ENCODE results near the gene HOMER3. TPM values are rescaled to one million over a fixed set of nuclear protein-coding genes. Genes with fewer than 3 reads are reported as not detected.

HOMER3 gene
- total and polyA plus RNA-seq, 2 experiments from 2014 or later, result 16.7 to 38.4 TPM

DNA sequence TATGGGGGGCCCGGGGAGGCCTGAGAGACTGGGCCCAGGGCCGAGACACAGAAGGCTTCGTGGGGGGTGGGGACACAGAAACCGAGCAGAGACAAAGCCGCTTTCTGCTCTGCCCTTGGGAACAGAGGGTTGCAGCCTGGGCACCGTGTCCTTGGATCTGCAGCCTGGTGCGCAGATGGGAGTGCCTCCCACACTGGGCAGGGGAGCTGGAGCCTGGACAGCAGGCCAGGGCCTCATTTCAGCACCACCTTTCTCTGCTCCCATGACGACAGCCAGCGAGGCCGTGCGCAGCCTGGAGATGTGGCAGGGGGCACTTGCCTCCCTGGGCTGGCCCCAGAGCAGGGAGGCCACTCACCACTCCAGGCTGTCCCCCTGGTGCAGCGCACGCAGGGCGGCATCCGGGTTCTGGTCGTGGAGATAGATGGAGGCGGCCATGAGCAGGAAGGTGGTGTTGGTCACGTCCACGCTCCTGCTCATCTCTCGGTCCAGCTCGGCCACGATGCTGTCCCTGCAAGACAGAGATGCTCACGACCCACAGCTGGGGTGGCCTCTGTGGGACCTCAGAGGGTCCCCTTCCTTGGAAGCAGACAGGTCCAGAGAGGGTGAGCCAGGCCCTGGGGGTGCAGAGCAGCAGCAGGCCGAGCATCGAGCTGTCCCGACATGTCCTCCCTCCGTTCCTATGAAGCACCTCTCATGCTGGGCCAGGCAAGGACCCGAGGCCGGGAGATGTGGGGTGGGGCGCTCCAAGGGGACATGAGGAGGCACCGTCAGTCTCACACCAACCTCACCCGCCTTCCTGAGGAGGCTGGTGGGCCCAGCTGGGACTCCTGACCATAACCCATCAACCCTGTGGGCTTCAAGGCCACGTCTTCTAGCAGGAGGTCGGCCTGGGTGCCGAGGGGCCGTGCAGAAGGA lies 34.2 kb downstream of the HOMER3 start:
- Mint-ChIP-seq H3K4me1 (no peaks in the 10 kb centered on the region), H3K4me3 (no peak overlapping the region), H3K27me3 (ENCODE audit: insufficient read depth, low read depth, poor library complexity) (peaks cover 4% of the 10 kb centered on the region), H3K36me3 (ENCODE audit: low read depth) (peaks cover 6% of the 10 kb centered on the region), H3K27ac (no peak overlapping the region), H3K9me3 (no peaks in the 10 kb centered on the region)
- Histone ChIP-seq H3K9me2 (ENCODE audit: insufficient read depth) (no peaks in the 10 kb centered on the region), H3K79me2 (replicated peaks; ENCODE audit: insufficient read depth) (no peaks in the 10 kb centered on the region), H2AFZ (no peak overlapping the region), H3K27ac (ENCODE audit: low read depth) (no peak overlapping the region), H3K27me3 (ENCODE audit: insufficient read depth) (no peaks in the 10 kb centered on the region), H3K4me2 (no peak overlapping the region), H3K4me1 (ENCODE audit: insufficient read depth) (no peaks in the 10 kb centered on the region), H3K36me3 (ENCODE audit: insufficient read depth) (0 out of 2 replicates have a peak, but pooled peaks cover 1% of the 10 kb centered on the region), H4K20me1 (replicated peaks; ENCODE audit: insufficient read depth) (no peaks in the 10 kb centered on the region; the same call in 1 of the 2 replicates), H3K4me3 (no peak overlapping the region), H3F3A (replicated peaks; ENCODE audit: low read depth) (no peaks in the 10 kb centered on the region)
- DNase-seq (ENCODE audit: low spot score), result no peak
- TF ChIP-seq CREB1 (CRISPR knock-in tag; IDR thresholded peaks at IDR 0.05; ENCODE audit: low read depth) (no peak), ZNF331 (CRISPR knock-in tag; IDR thresholded peaks at IDR 0.05; ENCODE audit: low read depth) (no peak), JUNB (IDR thresholded peaks at IDR 0.05; ENCODE audit: unreplicated experiment) (no peak), ZNF114 (CRISPR knock-in tag; IDR thresholded peaks at IDR 0.05) (no peak), POLR2AphosphoS5 (IDR thresholded peaks at IDR 0.05; ENCODE audit: low read depth) (no peak), STAT1 (IDR thresholded peaks at IDR 0.05; ENCODE audit: unreplicated experiment) (no peak)
- TF ChIP-seq, protein P1, sequence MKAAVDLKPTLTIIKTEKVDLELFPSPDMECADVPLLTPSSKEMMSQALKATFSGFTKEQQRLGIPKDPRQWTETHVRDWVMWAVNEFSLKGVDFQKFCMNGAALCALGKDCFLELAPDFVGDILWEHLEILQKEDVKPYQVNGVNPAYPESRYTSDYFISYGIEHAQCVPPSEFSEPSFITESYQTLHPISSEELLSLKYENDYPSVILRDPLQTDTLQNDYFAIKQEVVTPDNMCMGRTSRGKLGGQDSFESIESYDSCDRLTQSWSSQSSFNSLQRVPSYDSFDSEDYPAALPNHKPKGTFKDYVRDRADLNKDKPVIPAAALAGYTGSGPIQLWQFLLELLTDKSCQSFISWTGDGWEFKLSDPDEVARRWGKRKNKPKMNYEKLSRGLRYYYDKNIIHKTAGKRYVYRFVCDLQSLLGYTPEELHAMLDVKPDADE (IDR thresholded peaks at IDR 0.05), result no peak
- no peak for ATAC-seq

DNA sequence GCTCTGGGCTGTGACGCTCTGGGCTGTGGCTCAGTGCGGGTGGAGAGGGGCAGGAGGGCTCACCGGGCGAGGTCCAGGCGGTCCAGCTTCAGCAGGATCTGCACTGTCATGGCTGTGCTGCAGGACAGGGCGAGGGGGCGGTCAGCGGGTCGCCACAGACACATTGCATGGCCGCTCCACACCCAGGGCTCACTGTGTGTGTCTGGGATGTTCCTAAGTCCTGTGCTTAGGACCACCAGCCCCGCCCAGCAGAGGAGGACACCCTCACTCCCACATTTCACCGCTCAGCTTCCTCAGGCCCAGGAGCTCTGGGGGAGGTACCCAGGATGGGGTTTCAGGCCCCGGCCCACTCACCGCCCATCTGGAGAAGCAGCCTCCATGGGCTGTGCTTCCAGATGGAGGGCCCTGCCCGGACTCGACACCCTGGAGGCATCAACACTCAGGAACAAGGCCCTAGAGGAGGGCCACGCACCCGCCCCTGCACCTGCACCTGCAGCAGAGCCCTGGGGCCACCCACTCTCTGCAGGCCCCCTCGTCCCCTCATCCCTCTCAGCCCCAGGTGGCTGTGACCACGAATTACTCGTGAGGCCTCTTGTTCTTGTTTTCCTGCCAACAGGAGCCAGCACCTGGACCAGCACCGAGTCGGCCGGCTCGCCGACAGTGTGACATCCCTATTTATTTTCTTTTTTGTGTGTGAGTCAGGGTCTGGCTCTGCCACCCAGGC lies 35.3 kb downstream of the HOMER3 start:
- Mint-ChIP-seq H3K27me3 (ENCODE audit: insufficient read depth, low read depth, poor library complexity) (peaks cover 4% of the 10 kb centered on the region), H3K36me3 (ENCODE audit: low read depth) (peaks cover 15% of the 10 kb centered on the region), H3K4me1 (no peaks in the 10 kb centered on the region), H3K27ac (no peak overlapping the region), H3K4me3 (no peak overlapping the region), H3K9me3 (no peaks in the 10 kb centered on the region)
- Histone ChIP-seq H3K27ac (ENCODE audit: low read depth) (no peak overlapping the region), H3K4me2 (no peak overlapping the region), H2AFZ (no peak overlapping the region), H4K20me1 (replicated peaks; ENCODE audit: insufficient read depth) (no peaks in the 10 kb centered on the region; the same call in 1 of the 2 replicates), H3K4me1 (ENCODE audit: insufficient read depth) (no peaks in the 10 kb centered on the region), H3K9me2 (ENCODE audit: insufficient read depth) (no peaks in the 10 kb centered on the region), H3K27me3 (ENCODE audit: insufficient read depth) (no peaks in the 10 kb centered on the region), H3K36me3 (ENCODE audit: insufficient read depth) (no peaks in the 10 kb centered on the region), H3K79me2 (replicated peaks; ENCODE audit: insufficient read depth) (no peaks in the 10 kb centered on the region), H3F3A (replicated peaks; ENCODE audit: low read depth) (no peaks in the 10 kb centered on the region), H3K4me3 (no peak overlapping the region)
- ATAC-seq (no peak), DNase-seq (ENCODE audit: low spot score) (no peak)
- TF ChIP-seq JUNB (IDR thresholded peaks at IDR 0.05; ENCODE audit: unreplicated experiment), result no peak
- no peak for TF ChIP-seq ZNF331 (CRISPR knock-in tag; IDR thresholded peaks at IDR 0.05; ENCODE audit: low read depth)
- TF ChIP-seq EZH2phosphoT487 (IDR thresholded peaks at IDR 0.05; ENCODE audit: unreplicated experiment), result no peak
- TF ChIP-seq, protein P2, sequence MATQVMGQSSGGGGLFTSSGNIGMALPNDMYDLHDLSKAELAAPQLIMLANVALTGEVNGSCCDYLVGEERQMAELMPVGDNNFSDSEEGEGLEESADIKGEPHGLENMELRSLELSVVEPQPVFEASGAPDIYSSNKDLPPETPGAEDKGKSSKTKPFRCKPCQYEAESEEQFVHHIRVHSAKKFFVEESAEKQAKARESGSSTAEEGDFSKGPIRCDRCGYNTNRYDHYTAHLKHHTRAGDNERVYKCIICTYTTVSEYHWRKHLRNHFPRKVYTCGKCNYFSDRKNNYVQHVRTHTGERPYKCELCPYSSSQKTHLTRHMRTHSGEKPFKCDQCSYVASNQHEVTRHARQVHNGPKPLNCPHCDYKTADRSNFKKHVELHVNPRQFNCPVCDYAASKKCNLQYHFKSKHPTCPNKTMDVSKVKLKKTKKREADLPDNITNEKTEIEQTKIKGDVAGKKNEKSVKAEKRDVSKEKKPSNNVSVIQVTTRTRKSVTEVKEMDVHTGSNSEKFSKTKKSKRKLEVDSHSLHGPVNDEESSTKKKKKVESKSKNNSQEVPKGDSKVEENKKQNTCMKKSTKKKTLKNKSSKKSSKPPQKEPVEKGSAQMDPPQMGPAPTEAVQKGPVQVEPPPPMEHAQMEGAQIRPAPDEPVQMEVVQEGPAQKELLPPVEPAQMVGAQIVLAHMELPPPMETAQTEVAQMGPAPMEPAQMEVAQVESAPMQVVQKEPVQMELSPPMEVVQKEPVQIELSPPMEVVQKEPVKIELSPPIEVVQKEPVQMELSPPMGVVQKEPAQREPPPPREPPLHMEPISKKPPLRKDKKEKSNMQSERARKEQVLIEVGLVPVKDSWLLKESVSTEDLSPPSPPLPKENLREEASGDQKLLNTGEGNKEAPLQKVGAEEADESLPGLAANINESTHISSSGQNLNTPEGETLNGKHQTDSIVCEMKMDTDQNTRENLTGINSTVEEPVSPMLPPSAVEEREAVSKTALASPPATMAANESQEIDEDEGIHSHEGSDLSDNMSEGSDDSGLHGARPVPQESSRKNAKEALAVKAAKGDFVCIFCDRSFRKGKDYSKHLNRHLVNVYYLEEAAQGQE (IDR thresholded peaks at IDR 0.05; ENCODE audit: unreplicated experiment), result no peak

Measured in GM23338 (cell line).